MM.1S (cell line): ENCODE measurements around the gene CFAP91.

Source experiments
- DNase-seq: peaks from one replicate; pipeline ENCODE4 v3.0.0-alpha.2; 2015
- H2AFZ ChIP-seq: fragments of 300-600 bp; sonication (generic); 2 replicates; pipeline ENCODE4 v1.6.0; 2016; ENCODE audit warnings: antibody characterized with exemption, low read length
- H3F3A ChIP-seq: fragments of 300-600 bp; sonication (generic); 2 replicates; pipeline ENCODE4 v1.6.1; 2016; ENCODE audit warnings: mild to moderate bottlenecking, antibody characterized with exemption, low read length, moderate library complexity, mixed read lengths; ENCODE audit not compliant: insufficient read depth
- H3K27ac ChIP-seq: fragments of 300-600 bp; sonication (generic); 2 replicates; pipeline ENCODE4 v1.5.1; 2016; ENCODE audit warnings: mild to moderate bottlenecking, low read length
- H3K27me3 ChIP-seq: fragments of 300-600 bp; sonication (generic); replicated peaks from 2 replicates; pipeline ENCODE4 v1.6.0; 2016; ENCODE audit warnings: low read length; ENCODE audit not compliant: insufficient read depth
- H3K36me3 ChIP-seq: fragments of 300-600 bp; sonication (generic); replicated peaks from 2 replicates; pipeline ENCODE4 v1.6.1; 2016; ENCODE audit warnings: mild to moderate bottlenecking, low read length, mixed read lengths; ENCODE audit not compliant: insufficient read depth
- H3K4me1 ChIP-seq: fragments of 300-600 bp; sonication (generic); 2 replicates; pipeline ENCODE4 v1.6.1; 2016; ENCODE audit warnings: low read length, mixed read lengths
- H3K4me2 ChIP-seq: fragments of 300-600 bp; sonication (generic); 2 replicates; pipeline ENCODE4 v1.6.0; 2016; ENCODE audit warnings: low read depth, low read length
- H3K4me3 ChIP-seq: fragments of 300-600 bp; sonication (generic); 2 replicates; pipeline ENCODE4 v1.5.1; 2016; ENCODE audit warnings: low read length, mixed read lengths
- H3K79me2 ChIP-seq: fragments of 300-600 bp; sonication (generic); 2 replicates; pipeline ENCODE4 v1.6.1; 2016; ENCODE audit warnings: mixed run types, low read length, mixed read lengths
- H3K9ac ChIP-seq: fragments of 300-600 bp; sonication (generic); 2 replicates; pipeline ENCODE4 v1.6.1; 2016; ENCODE audit warnings: low read length, mixed read lengths
- H3K9me2 ChIP-seq: fragments of 300-600 bp; sonication (generic); replicated peaks from 2 replicates; pipeline ENCODE4 v1.6.1; 2016; ENCODE audit warnings: mild to moderate bottlenecking, low read length, mixed read lengths; ENCODE audit not compliant: insufficient read depth
- H3K9me3 ChIP-seq: fragments of 300-600 bp; sonication (generic); replicated peaks from 2 replicates; pipeline ENCODE4 v1.6.1; 2016; ENCODE audit warnings: mild to moderate bottlenecking, low read length, mixed read lengths; ENCODE audit not compliant: insufficient read depth
- H4K20me1 ChIP-seq: fragments of 300-600 bp; sonication (generic); 2 replicates; pipeline ENCODE4 v1.6.1; 2016; ENCODE audit warnings: mild to moderate bottlenecking, low read length, moderate library complexity, mixed read lengths; ENCODE audit not compliant: insufficient read depth
- EZH2 ChIP-seq: fragments of 300-600 bp; sonication (generic); optimal IDR thresholded peaks from 2 replicates; pipeline ENCODE3; 2017; ENCODE audit warnings: low read depth, mild to moderate bottlenecking, antibody characterized with exemption, low read length, mixed read lengths
- EZH2phosphoT487 ChIP-seq: fragments of 300-600 bp; sonication (generic); IDR thresholded peaks from 2 replicates; pipeline ENCODE4 v1.6.1; 2018; ENCODE audit warnings: antibody characterized with exemption, low read length
- TF ChIP-seq, protein P1 (sequence below): fragments of 300-600 bp; sonication (generic); IDR thresholded peaks from 2 replicates; pipeline ENCODE4 v1.5.1; 2016; ENCODE audit warnings: antibody characterized with exemption, low read length, mixed read lengths

CFAP91 gene

GRCh38 chr3:119664850-119665379 is 37.9 kb upstream of the CFAP91 start:
- H3K4me3 ChIP-seq: no peak overlapping the region
- DNase-seq: no peak
- H3K27me3 ChIP-seq: no peaks in the 10 kb centered on the region
- no peaks in the 10 kb centered on the region for H3F3A ChIP-seq
- H3K27ac ChIP-seq: no peak overlapping the region
- H3K36me3 ChIP-seq: no peaks in the 10 kb centered on the region; the same call in 1 of the 2 replicates
- H2AFZ ChIP-seq: no peak overlapping the region
- H3K9me3 ChIP-seq: no peaks in the 10 kb centered on the region
- H4K20me1 ChIP-seq: no peaks in the 10 kb centered on the region
- H3K79me2 ChIP-seq: no peaks in the 10 kb centered on the region
- TF ChIP-seq, protein P1, sequence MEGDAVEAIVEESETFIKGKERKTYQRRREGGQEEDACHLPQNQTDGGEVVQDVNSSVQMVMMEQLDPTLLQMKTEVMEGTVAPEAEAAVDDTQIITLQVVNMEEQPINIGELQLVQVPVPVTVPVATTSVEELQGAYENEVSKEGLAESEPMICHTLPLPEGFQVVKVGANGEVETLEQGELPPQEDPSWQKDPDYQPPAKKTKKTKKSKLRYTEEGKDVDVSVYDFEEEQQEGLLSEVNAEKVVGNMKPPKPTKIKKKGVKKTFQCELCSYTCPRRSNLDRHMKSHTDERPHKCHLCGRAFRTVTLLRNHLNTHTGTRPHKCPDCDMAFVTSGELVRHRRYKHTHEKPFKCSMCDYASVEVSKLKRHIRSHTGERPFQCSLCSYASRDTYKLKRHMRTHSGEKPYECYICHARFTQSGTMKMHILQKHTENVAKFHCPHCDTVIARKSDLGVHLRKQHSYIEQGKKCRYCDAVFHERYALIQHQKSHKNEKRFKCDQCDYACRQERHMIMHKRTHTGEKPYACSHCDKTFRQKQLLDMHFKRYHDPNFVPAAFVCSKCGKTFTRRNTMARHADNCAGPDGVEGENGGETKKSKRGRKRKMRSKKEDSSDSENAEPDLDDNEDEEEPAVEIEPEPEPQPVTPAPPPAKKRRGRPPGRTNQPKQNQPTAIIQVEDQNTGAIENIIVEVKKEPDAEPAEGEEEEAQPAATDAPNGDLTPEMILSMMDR: no peak
- TF ChIP-seq EZH2 (no peak), EZH2phosphoT487 (no peak)
- no peaks in the 10 kb centered on the region for H3K4me1 ChIP-seq
- no peak overlapping the region for H3K9ac ChIP-seq
- H3K4me2 ChIP-seq: no peak overlapping the region
- no peaks in the 10 kb centered on the region for H3K9me2 ChIP-seq

GRCh38 chr3:119665954-119666559 is 36.8 kb upstream of the CFAP91 start:
- Histone ChIP-seq H3K9me2 (no peaks in the 10 kb centered on the region), H2AFZ (no peak overlapping the region), H3K4me1 (no peaks in the 10 kb centered on the region), H3F3A (no peaks in the 10 kb centered on the region), H3K79me2 (no peaks in the 10 kb centered on the region), H3K9me3 (no peaks in the 10 kb centered on the region), H3K27ac (no peak overlapping the region), H3K9ac (no peak overlapping the region), H3K36me3 (no peaks in the 10 kb centered on the region; the same call in 1 of the 2 replicates), H3K4me3 (no peak overlapping the region), H3K4me2 (no peak overlapping the region), H3K27me3 (no peaks in the 10 kb centered on the region), H4K20me1 (no peaks in the 10 kb centered on the region)
- DNase-seq: no peak
- TF ChIP-seq EZH2 (no peak), EZH2phosphoT487 (no peak)
- TF ChIP-seq, protein P1: no peak

- H3K4me3 ChIP-seq: no peak overlapping the region
- DNase-seq: no peak
- no peak overlapping the region for H3K27ac ChIP-seq
- H3K79me2 ChIP-seq: peaks cover 18% of the 10 kb centered on the region
- no peaks in the 10 kb centered on the region for H3F3A ChIP-seq
- no peak overlapping the region for H3K9ac ChIP-seq
- H3K9me3 ChIP-seq: no peaks in the 10 kb centered on the region
- H3K4me2 ChIP-seq: no peak overlapping the region
- H3K36me3 ChIP-seq: peaks cover 1% of the 10 kb centered on the region; the same call in 1 of the 2 replicates
- no peaks in the 10 kb centered on the region for H3K9me2 ChIP-seq
- H3K4me1 ChIP-seq: no peaks in the 10 kb centered on the region
- no peaks in the 10 kb centered on the region for H4K20me1 ChIP-seq
- H2AFZ ChIP-seq: no peak overlapping the region
- H3K27me3 ChIP-seq: no peaks in the 10 kb centered on the region
- TF ChIP-seq, protein P1: no peak
- TF ChIP-seq EZH2phosphoT487 (no peak), EZH2 (no peak)
Measured at GRCh38 chr3:119669906-119670570, 32.8 kb upstream of the CFAP91 start.
